GM21528 (cell line): ENCODE data around the gene SYNGR1.

ENCODE experiments used
- ATAC-seq: cut with Tn5 transposase; IDR thresholded peaks from one replicate; pipeline ENCODE4 v1.9.1; 2021; ENCODE audit warnings: mild to moderate bottlenecking, moderate library complexity; ENCODE audit not compliant: unreplicated experiment, low FRiP score

The SYNGR1 gene

DNA sequence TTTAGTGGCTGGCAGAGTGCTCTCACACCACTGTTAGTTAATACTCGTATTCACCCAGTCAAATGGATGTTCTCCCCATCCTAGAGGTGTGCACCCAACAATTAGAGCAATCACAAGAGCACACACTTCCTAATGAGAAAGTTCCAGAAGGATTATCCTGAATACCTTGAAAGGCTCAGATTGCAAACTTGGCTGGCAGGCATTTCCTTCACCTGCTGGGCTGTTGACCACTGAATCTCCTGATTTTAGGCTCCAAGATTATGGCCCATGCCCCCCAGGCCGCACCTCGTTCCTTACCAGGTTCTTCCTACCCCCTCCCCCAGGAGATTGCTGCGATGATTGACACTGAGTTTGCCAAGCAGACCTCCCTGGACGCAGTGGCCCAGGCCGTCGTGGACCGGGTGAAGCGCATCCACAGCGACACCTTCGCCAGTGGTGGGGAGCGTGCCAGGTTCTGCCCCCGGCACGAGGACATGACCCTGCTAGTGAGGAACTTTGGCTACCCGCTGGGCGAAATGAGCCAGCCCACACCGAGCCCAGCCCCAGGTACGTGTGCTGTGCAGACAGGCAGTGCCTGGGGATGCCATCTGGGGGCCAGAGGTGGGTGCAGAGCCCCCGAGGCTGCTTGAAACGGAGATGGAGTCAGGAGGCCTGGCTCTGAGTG lies 76.7 kb downstream of the SYNGR1 start:
- no peak for ATAC-seq

DNA sequence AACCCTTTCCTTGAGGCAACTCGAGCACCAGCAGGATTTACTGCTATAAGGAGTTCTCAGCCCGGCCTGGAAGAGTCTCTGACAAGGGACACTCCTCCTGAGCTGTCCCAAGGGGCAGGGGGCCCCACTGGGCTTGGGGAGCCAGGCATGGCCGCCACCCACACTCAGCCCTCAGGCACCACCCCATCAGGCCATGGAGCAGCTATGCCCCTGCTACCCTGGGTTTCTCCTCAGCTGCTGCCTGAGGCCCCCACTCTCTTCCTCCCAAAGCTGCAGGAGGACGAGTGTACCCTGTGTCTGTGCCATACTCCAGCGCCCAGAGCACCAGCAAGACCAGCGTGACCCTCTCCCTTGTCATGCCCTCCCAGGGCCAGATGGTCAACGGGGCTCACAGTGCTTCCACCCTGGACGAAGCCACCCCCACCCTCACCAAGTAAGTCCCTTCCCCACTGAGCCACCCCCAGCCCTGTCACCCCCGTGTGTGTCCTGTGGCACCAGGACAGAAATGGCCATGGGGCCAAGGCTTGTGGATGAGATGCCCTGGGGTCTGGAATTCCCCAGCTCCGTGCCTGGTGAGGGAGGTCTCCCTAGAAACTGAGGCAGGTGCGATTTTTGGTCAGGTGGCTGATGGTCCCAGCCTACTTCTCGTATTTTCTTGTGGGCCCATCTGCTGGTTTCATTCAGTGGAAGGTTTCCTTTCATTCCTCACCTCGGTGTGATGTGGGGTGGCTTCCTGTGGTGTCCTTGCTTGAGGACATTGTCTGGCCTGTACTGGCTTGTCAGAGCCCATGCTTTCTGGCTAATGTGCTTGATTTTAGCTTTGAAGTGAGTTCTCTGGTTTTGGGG lies 78.2 kb downstream of the SYNGR1 start:
- ATAC-seq = no peak

DNA sequence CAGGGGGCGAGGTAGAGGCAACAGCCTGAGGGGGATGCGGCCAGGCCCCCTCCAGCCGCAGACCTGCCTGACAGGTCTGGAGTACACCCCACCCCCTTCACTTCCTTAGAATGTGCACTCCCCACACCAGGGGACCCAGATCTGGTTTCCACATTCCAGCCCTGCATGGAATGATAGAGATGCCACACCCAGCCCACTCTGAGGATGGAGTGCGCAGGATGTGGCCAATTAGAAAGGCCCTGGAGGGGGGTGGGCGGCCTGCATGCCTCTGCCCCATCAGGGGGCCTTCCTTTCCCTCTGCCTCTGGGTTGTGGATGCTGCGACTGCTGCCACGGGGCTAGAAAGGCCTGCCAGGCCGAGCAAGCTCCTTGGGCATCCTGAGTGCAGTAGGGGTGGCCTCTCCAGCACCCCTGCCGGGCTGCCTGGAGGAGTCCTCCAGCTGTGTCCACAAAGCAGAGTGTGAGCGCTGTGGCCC lies 78.8 kb downstream of the SYNGR1 start:
- ATAC-seq = no peak

DNA sequence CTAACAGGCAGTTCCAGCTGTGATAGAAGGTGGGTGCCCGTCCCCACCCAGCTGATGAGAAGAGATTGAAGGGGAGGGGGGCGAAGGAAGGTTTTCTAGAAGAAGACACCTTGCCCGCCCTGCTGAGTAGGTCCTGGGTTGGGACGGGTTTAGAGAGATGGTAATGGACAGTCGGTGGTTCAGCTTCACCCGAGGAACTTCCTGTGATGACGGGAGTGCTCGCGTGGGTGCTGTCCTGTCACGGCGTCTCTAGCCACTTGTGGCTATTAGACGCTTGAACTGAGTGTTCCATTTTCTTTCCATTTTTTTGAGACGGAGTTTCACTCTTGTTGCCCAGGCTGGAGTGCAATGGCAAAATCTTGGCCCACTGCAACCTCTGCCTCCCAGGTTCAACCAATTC lies 79.4 kb downstream of the SYNGR1 start:
- ATAC-seq = no peak

DNA sequence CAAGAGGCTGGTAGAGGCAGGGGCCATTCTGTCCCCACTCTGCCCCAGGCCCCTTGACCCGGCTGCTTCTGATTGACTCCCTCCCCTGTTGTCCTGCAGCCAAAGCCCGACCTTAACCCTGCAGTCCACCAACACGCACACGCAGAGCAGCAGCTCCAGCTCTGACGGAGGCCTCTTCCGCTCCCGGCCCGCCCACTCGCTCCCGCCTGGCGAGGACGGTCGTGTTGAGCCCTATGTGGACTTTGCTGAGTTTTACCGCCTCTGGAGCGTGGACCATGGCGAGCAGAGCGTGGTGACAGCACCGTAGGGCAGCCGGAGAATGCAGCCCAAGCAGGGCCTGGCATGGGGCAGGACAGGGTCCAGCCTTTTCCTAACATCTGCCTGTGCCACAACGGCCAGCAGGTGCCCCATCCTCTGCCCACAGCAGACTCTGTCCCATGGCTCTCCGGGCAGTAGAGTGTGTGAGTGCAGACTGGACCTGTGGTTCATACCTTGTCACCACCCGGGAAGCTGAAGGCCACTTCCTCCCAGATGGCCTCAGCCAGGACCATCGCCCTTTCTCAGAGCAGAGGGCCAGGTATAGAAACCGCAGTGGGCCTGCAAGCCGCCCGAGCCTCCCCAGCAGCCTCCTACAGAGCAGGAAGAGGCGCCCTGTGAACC lies 80.3 kb downstream of the SYNGR1 start:
- no peak for ATAC-seq

DNA sequence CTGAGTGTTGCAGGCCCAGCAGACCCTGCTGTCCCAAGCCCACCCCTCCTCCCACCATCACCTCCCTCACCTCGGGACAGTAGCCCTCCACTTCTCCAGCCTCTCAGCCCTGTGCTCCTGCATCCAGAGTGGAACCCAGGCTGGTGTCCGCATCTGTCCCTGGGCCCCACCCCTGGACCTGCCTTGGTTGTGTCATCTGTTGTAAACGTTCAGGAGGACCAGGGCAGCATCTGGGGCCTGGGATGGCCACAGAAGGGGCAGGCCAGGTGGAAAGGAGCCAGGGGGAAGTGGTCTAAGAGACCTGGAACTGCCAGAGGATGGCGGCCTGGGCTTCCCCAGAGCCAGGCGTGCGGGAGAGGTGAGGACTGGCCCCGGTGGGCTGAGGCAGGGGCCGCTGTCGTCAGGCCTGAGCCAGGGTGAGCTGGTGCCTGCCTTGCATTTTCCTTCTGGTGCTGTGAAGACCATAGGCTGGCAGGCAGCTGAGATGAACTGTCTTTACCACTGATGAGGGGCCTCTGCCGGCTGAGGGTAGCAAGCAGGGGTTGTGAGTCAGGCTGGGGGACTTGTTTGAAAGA lies 80.9 kb downstream of the SYNGR1 start:
- no peak for ATAC-seq

DNA sequence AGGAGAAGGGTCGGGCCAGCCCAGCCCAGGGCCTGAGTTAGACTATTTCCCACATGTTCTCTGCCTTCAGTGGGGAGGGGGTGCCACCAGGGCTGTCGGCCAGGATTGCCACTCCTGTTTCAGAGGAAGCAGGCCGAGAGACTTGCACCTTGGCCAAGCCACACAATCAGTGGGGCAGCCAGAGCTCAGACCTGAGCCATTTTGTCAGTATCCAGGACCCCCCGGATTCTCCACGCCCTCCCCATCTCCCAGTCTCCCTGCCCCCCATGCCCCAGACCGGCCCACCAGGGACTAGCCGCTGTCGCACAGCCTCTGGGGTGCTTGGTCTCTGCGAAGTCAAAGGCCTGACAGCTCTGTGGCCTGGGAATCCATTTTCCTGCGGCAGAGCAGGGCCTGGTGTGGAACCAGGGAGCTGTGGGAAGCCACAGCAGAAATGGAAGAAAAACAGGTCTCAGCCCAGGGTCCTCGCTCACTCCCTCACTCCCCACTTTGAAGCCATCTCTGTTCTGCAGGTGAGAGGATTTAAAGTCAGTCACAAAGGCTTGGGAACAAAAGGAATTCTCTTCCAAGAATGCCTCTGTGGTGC lies 81.5 kb downstream of the SYNGR1 start:
- no peak for ATAC-seq

DNA sequence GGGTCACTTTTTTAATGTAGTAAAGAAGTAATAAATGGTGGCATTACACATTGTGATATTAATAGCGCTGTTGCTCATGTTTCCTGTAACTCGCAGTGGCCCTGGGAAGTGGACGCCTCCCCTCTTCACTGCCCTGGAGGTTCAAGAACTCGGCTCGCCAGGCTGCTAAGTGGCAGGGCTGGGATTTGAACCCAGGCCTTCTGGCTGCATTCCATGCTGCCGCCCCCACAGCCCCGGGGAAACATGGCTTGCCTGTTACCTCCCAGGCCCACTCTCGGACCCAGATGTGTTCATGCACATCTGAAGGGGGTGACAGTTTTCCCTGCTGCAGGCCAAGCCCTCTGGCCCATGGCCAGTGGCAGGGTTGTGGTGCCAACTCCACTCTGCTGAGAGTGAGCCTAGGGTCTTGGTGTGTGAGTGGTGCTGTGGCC lies 82.0 kb downstream of the SYNGR1 start:
- no peak for ATAC-seq

DNA sequence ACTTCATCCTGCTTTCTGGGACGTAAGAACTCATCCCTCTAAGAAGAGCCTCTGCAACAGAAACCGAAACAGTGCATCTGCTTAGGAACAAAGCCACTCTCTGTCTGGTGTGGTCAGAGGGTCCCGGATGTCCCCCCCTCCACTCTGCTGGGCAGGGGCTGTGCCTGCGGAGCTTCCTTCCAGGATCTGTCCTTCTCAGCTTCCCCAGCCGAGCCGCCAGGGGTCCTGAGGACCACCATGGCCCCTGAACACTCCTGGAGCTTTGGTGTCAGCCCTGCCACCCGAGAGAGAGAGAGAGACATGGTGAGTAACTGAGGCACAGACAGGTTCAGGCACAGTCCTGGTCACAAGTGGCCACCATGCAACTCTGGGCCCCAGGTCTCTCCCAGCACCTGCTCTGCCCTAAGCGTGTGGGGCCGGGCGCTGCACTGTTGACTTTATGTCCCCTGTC lies 82.6 kb downstream of the SYNGR1 start:
- ATAC-seq = no peak

DNA sequence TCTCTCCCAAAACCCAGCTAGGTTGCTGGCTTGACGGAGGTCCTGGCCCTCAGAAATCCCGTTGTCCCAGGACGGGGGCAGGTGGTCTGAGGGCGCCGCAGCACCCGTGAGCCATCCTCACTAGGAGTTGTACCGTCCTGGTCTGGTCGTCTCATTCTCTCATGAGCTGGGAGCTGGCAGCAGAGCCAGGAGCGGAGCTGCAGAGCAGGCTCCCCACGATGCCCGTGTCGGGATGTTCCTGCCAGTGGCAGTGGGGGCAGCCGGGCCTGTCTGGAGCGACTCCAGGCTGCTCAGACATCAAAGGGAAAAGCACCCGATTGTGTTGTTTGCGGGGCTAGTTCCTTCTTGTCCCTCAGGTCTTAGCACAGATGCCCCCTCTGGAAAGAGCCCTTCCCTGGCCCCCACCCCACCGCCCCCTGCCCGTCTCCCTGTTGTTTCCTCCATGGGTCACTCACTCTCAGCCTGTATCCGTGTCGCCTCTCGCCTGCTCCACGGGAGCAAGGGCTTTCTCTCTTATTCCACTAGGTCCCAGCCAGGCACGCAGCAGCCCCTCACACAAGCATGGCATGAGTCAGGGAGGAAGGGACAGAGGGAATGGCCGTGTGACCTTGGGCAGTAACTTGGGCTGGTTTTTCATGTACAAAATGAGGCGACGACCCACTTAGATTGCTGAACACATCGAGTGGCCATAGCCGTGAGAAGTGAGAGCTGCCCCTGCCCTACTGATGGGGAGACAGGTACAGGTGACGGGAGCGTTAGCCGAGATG lies 83.9 kb downstream of the SYNGR1 start:
- no peak for ATAC-seq

DNA sequence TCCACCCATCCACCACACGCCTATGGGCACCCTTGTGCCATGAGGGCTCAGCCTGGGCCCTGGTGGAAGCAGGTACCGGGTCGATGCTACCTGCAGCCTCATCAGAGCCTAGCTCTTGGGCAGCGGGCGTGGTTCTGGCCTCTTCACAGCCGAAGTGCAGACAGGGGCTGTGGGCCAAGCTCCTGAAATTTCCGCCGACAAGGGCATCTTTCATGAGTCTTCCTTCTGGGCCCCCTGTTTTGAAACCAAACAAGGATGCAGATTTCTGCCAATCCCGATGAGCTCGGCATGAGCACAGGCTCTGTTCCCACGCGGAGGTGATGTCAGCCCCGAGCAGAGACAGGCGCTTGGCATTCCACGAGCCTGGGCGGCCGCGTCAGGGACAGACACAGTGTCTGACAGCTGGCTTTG lies 84.5 kb downstream of the SYNGR1 start:
- no peak for ATAC-seq

DNA sequence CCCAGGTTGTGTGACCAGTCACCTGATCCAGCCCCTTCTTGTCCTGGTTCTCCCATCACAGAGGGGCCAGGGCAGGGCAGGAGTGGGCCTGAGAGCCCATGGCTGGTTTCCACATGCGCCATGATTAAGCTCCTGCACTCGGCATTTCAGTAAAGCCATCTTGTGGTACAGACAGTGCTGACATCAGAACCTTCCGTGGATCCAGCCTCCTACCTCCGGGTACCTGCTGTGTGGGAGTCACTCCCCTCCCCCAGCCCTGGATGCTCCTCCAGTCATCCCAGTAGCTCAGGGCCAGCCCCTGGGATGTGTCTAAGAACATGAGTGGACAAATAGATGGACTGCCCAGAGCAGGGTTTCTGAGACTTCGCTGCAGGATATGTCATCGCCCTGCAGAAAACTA lies 84.9 kb downstream of the SYNGR1 start:
- ATAC-seq = no peak
